H9 (cell line): ENCODE results near the gene WDR83. TPM values are rescaled to one million over a fixed set of nuclear protein-coding genes. Genes with fewer than 3 reads are reported as not detected.
A peak's percentile ranks its signal among the peaks of the same experiment; 100 is the strongest.

Experiments
- DNase-seq: peaks from one replicate; pipeline ENCODE4 v3.0.0-alpha.2; 2017
- H2AFZ ChIP-seq: one replicate; pipeline ENCODE4 v1.6.1; 2013; ENCODE audit warnings: mild to moderate bottlenecking, low read length, control low read depth, moderate library complexity
- H2AK5ac ChIP-seq: 2 replicates; pipeline ENCODE4 v1.6.1; 2013; ENCODE audit warnings: low read length, control low read depth, mixed read lengths; ENCODE audit not compliant: insufficient read length
- H2BK120ac ChIP-seq: one replicate; pipeline ENCODE4 v1.6.1; 2013; ENCODE audit warnings: low read depth, mild to moderate bottlenecking, low read length, control low read depth, inconsistent platforms; ENCODE audit not compliant: poor library complexity, severe bottlenecking
- H2BK12ac ChIP-seq: 2 replicates; pipeline ENCODE4 v1.6.1; 2013; ENCODE audit warnings: low read length, control low read depth, mixed read lengths, low read depth; ENCODE audit not compliant: insufficient read length
- H2BK15ac ChIP-seq: 2 replicates; pipeline ENCODE4 v1.6.1; 2013; ENCODE audit warnings: low read depth, low read length, control low read depth
- H2BK20ac ChIP-seq: one replicate; pipeline ENCODE4 v1.6.1; 2013; ENCODE audit warnings: low read depth, mild to moderate bottlenecking, low read length, control low read depth, inconsistent platforms; ENCODE audit not compliant: poor library complexity, severe bottlenecking
- H2BK5ac ChIP-seq: 2 replicates; pipeline ENCODE4 v1.6.1; 2013; ENCODE audit warnings: low read length, control low read depth, mixed read lengths; ENCODE audit not compliant: insufficient read length
- H3K14ac ChIP-seq: 2 replicates; pipeline ENCODE4 v1.6.1; 2013; ENCODE audit warnings: low read length, control low read depth; ENCODE audit not compliant: insufficient read depth
- H3K18ac ChIP-seq: 2 replicates; pipeline ENCODE4 v1.6.1; 2013; ENCODE audit warnings: low read depth, mild to moderate bottlenecking, mixed read lengths, low read length, control low read depth; ENCODE audit not compliant: insufficient read length
- H3K23ac ChIP-seq: 2 replicates; pipeline ENCODE4 v1.6.1; 2013; ENCODE audit warnings: low read length, control low read depth, mixed read lengths, low read depth; ENCODE audit not compliant: insufficient read length
- H3K23me2 ChIP-seq: 2 replicates; pipeline ENCODE4 v1.6.1; 2013; ENCODE audit warnings: low read depth, mild to moderate bottlenecking, mixed read lengths, low read length, control low read depth; ENCODE audit not compliant: insufficient read length, poor library complexity, severe bottlenecking
- H3K27ac ChIP-seq: 2 replicates; pipeline ENCODE4 v1.5.1; 2013; ENCODE audit warnings: low read length, control low read depth, mixed read lengths, low read depth; ENCODE audit not compliant: insufficient read length
- H3K27me3 ChIP-seq: 2 replicates; pipeline ENCODE4 v1.6.1; 2013; ENCODE audit warnings: low read length, control low read depth, inconsistent platforms; ENCODE audit not compliant: insufficient read depth
- H3K4ac ChIP-seq: 2 replicates; pipeline ENCODE4 v1.6.1; 2013; ENCODE audit warnings: low read depth, mild to moderate bottlenecking, control low read depth, inconsistent platforms, low read length, moderate library complexity
- H3K4me1 ChIP-seq: 2 replicates; pipeline ENCODE4 v1.6.1; 2013; ENCODE audit warnings: low read length, control low read depth, inconsistent platforms; ENCODE audit not compliant: insufficient read depth
- H3K4me2 ChIP-seq: 2 replicates; pipeline ENCODE4 v1.6.1; 2013; ENCODE audit warnings: low read length, control low read depth, mixed read lengths; ENCODE audit not compliant: insufficient read length, insufficient read depth
- H3K56ac ChIP-seq: 2 replicates; pipeline ENCODE4 v1.6.1; 2013; ENCODE audit warnings: low read depth, mild to moderate bottlenecking, mixed read lengths, low read length, control low read depth; ENCODE audit not compliant: insufficient read length
- H3K79me1 ChIP-seq: 2 replicates; pipeline ENCODE4 v1.6.1; 2013; ENCODE audit warnings: low read depth, mild to moderate bottlenecking, moderate library complexity, low read length, control low read depth, inconsistent platforms; ENCODE audit not compliant: insufficient read depth, poor library complexity, severe bottlenecking
- H3K79me2 ChIP-seq: 2 replicates; pipeline ENCODE4 v1.6.1; 2013; ENCODE audit warnings: low read length, control low read depth, inconsistent platforms; ENCODE audit not compliant: insufficient read depth
- H3K9ac ChIP-seq: 2 replicates; pipeline ENCODE4 v1.6.1; 2013; ENCODE audit warnings: low read length, control low read depth, mixed read lengths; ENCODE audit not compliant: insufficient read length; ENCODE audit errors: extremely low read depth
- H3K9me3 ChIP-seq: one replicate; pipeline ENCODE4 v1.6.1; 2013; ENCODE audit warnings: low read depth, low read length, inconsistent platforms; ENCODE audit not compliant: control insufficient read depth
- H3T11ph ChIP-seq: one replicate; pipeline ENCODE4 v1.6.1; 2013; ENCODE audit warnings: mild to moderate bottlenecking, low read length, control low read depth, inconsistent platforms
- H4K20me1 ChIP-seq: one replicate; pipeline ENCODE4 v1.6.1; 2013; ENCODE audit not compliant: control insufficient read depth, insufficient read length, insufficient read depth
- H4K5ac ChIP-seq: 2 replicates; pipeline ENCODE4 v1.6.1; 2013; ENCODE audit warnings: low read depth, mild to moderate bottlenecking, mixed read lengths, low read length, control low read depth; ENCODE audit not compliant: insufficient read length
- H4K8ac ChIP-seq: replicated peaks from 2 replicates; pipeline ENCODE4 v1.6.1; 2013; ENCODE audit warnings: low read length, control low read depth, mixed read lengths, low read depth; ENCODE audit not compliant: insufficient read length
- H4K91ac ChIP-seq: 2 replicates; pipeline ENCODE4 v1.6.1; 2013; ENCODE audit warnings: low read depth, mild to moderate bottlenecking, moderate library complexity, mixed read lengths, low read length, control low read depth; ENCODE audit not compliant: insufficient read length
- H3K27ac Mint-ChIP-seq, 3 experiments: 2 replicates in 2 of 3; 3 replicates in 1 of 3; pipeline ENCODE4 v1.8.0; 2020 to 2021; ENCODE audit warnings: mixed read lengths in 3 of 3, mild to moderate bottlenecking in 1 of 3, moderate library complexity in 1 of 3
- H3K27me3 Mint-ChIP-seq: 2 replicates; pipeline ENCODE4 v1.8.0; 2021; ENCODE audit warnings: low read depth, mild to moderate bottlenecking, moderate library complexity, mixed read lengths
- H3K36me3 Mint-ChIP-seq, 3 experiments: 2 replicates in 2 of 3; 3 replicates in 1 of 3; pipeline ENCODE4 v1.8.0; 2020 to 2021; ENCODE audit warnings: low read depth in 3 of 3, mixed read lengths in 3 of 3; ENCODE audit not compliant: insufficient read depth in 1 of 3
- H3K4me1 Mint-ChIP-seq, 2 experiments: 2 replicates each; pipeline ENCODE4 v1.8.0; 2020; ENCODE audit warnings: mixed read lengths in 2 of 2
- H3K4me3 Mint-ChIP-seq, 2 experiments: 2 replicates in 1 of 2; 3 replicates in 1 of 2; pipeline ENCODE4 v1.8.0; 2020 to 2021; ENCODE audit warnings: mild to moderate bottlenecking in 2 of 2, mixed read lengths in 2 of 2, moderate library complexity in 1 of 2
- H3K9me3 Mint-ChIP-seq, 2 experiments: 2 replicates in 1 of 2; 3 replicates in 1 of 2; pipeline ENCODE4 v1.8.0; 2020; ENCODE audit warnings: mild to moderate bottlenecking in 2 of 2, mixed read lengths in 2 of 2, moderate library complexity in 1 of 2
- CTCF ChIP-seq: fragments of 200-600 bp; sonication (generic); conservative IDR thresholded peaks from 3 replicates; pipeline ENCODE4 v1.8.0; 2021; ENCODE audit warnings: antibody characterized with exemption, mild to moderate bottlenecking
- WGBS: extraction: QIAGEN DNeasy Blood & Tissue Kit; methylation state at CpG from one replicate; pipeline ENCODE4 v1.1.7; 2013; ENCODE audit warnings: missing lambda C conversion rate, low lambda C conversion rate, mixed read lengths; ENCODE audit not compliant: insufficient read length; ENCODE audit errors: extremely low coverage; 5-methylcytosine and 5-hydroxymethylcytosine counted together
- total RNA-seq: library from RNA; stranded (reverse); gene quantifications from 2 replicates; pipeline ENCODE4 v1.2.1, GENCODE V29; 2021

The WDR83 gene
- total RNA-seq, 1 experiment from 2014 or later = 21.0 TPM

- no peak overlapping the region for H3K18ac ChIP-seq
- peak overlapping the region; percentile 93 to 94 for H3K4me3 Mint-ChIP-seq
- H2AK5ac ChIP-seq = no peak overlapping the region
- no peak for TF ChIP-seq CTCF
- H2AFZ ChIP-seq = no peak overlapping the region
- no peak overlapping the region for H3K4ac ChIP-seq
- no peak overlapping the region for H2BK15ac ChIP-seq
- no peak overlapping the region for H3T11ph ChIP-seq
- no peak overlapping the region for H3K14ac ChIP-seq
- H3K4me1 Mint-ChIP-seq = peaks cover 27 to 50% of the 10 kb centered on the region in 2 experiments
- peak overlapping the region; percentile 60 to 100 (median 100); a peak in 4 of 7 replicates for H3K27ac Mint-ChIP-seq
- no peak overlapping the region for H4K91ac ChIP-seq
- H3K23me2 ChIP-seq = peaks cover 24% of the 10 kb centered on the region
- no peaks in the 10 kb centered on the region for H3K4me1 ChIP-seq
- H3K9me3 ChIP-seq = no peaks in the 10 kb centered on the region
- DNase-seq = no peak
- H3K79me2 ChIP-seq = no peaks in the 10 kb centered on the region
- H3K27me3 Mint-ChIP-seq = peaks cover 2% of the 10 kb centered on the region
- H3K79me1 ChIP-seq = no peaks in the 10 kb centered on the region
- H3K27ac ChIP-seq = no peak overlapping the region
- no peak overlapping the region for H4K5ac ChIP-seq
- H3K23ac ChIP-seq = no peak overlapping the region
- WGBS = no CpG with 5 or more reads among the region's 8 CpGs
- no peak overlapping the region for H2BK12ac ChIP-seq
- H2BK20ac ChIP-seq = no peak overlapping the region
- H4K8ac ChIP-seq = no peak overlapping the region
- H3K36me3 Mint-ChIP-seq = peaks cover 8 to 33% (median 28%) of the 10 kb centered on the region in 3 experiments
- peaks cover 0 to 1% of the 10 kb centered on the region in 2 experiments; a peak in 2 of 5 replicates for H3K9me3 Mint-ChIP-seq
- no peak overlapping the region for H2BK120ac ChIP-seq
- H3K4me2 ChIP-seq = peak overlapping the region; percentile 64
- H3K9ac ChIP-seq = no peak overlapping the region
- H2BK5ac ChIP-seq = no peak overlapping the region
- H3K27me3 ChIP-seq = no peaks in the 10 kb centered on the region
- no peaks in the 10 kb centered on the region for H4K20me1 ChIP-seq
- no peak overlapping the region for H3K56ac ChIP-seq
Measured at GRCh38 chr19:12668346-12668745, 1.7 kb downstream of the WDR83 start.
